ENCODE results near the gene TMPRSS13.

- TF ChIP-seq CTCF (IDR thresholded peaks at IDR 0.05; ENCODE audit: poor library complexity): no peak
- TF ChIP-seq EZH2phosphoT487 (IDR thresholded peaks at IDR 0.05; ENCODE audit: low read depth, severe bottlenecking, unreplicated experiment): no peak
- no peak for TF ChIP-seq EZH2 (IDR thresholded peaks at IDR 0.05; ENCODE audit: borderline replicate concordance)
Measured at GRCh38 chr11:117892651-117893050, 36.6 kb downstream of the TMPRSS13 start.

Data from hepatocyte (in vitro differentiated cells).